UCSD-AML1 (cell line): ENCODE results near the gene POU6F2.
"Not testable (repeated sequence)": the region's sequence is repeated elsewhere in the genome, so short reads cannot be mapped to it uniquely, and the experiment has no call there.

Source experiments
- DNase-seq: peaks from one replicate; lab custom pipeline; 2025; ENCODE audit not compliant: unreplicated experiment; lab: John Stamatoyannopoulos, UW

Gene POU6F2

GRCh38 chr7:38977685-38978084 is at the start of gene POU6F2:
TSS of gene POU6F2 (plus strand) at chr7:38977909. CDS start at chr7:38977954, 45 bp downstream.
- no peak for DNase-seq

- DNase-seq = no peak
Observed at GRCh38 chr7:38928506-38928905, 49.2 kb upstream of the POU6F2 start.

- no peak for DNase-seq
Observed at GRCh38 chr7:38929460-38930171, 48.1 kb upstream of the POU6F2 start.

GRCh38 chr7:38932509-38933168 is 45.1 kb upstream of the POU6F2 start:
- peak; percentile 29 for DNase-seq

- DNase-seq = no peak
Observed at GRCh38 chr7:38934051-38934450, 43.7 kb upstream of the POU6F2 start.

GRCh38 chr7:38934536-38934935 is 43.2 kb upstream of the POU6F2 start:
- DNase-seq = no peak

- no peak for DNase-seq
Observed at GRCh38 chr7:38936641-38937040, 41.1 kb upstream of the POU6F2 start.

- DNase-seq = no peak
Observed at GRCh38 chr7:38938001-38938485, 39.7 kb upstream of the POU6F2 start.

GRCh38 chr7:38938589-38938988 is 39.1 kb upstream of the POU6F2 start:
- DNase-seq = no peak

GRCh38 chr7:38940774-38941173 is 36.9 kb upstream of the POU6F2 start:
- DNase-seq = no peak

GRCh38 chr7:38942431-38943051 is 35.2 kb upstream of the POU6F2 start:
- no peak for DNase-seq

- not testable (repeated sequence) for DNase-seq
Observed at GRCh38 chr7:38947541-38947940, 30.2 kb upstream of the POU6F2 start.

- no peak for DNase-seq
Observed at GRCh38 chr7:38950309-38950708, 27.4 kb upstream of the POU6F2 start.

- no peak for DNase-seq
Observed at GRCh38 chr7:38951213-38951612, 26.5 kb upstream of the POU6F2 start.

GRCh38 chr7:38953227-38953626 is 24.5 kb upstream of the POU6F2 start:
- DNase-seq = no peak

- DNase-seq = no peak
Observed at GRCh38 chr7:38953971-38954370, 23.7 kb upstream of the POU6F2 start.

GRCh38 chr7:38955892-38956291 is 21.8 kb upstream of the POU6F2 start:
- no peak for DNase-seq

GRCh38 chr7:38962028-38962427 is 15.7 kb upstream of the POU6F2 start:
- DNase-seq = no peak

GRCh38 chr7:38964921-38965320 is 12.8 kb upstream of the POU6F2 start:
- DNase-seq = no peak

GRCh38 chr7:38973760-38974159 is 3.9 kb upstream of the POU6F2 start:
- DNase-seq = no peak

- no peak for DNase-seq
Observed at GRCh38 chr7:38975944-38976392, 1.7 kb upstream of the POU6F2 start.

GRCh38 chr7:38978491-38978890 is 782 bp downstream of the POU6F2 start:
- no peak for DNase-seq
